CD4-positive, CD25-positive, alpha-beta regulatory T cell (primary cell): ENCODE measurements around the gene CKS2. TPM values are rescaled to one million over a fixed set of nuclear protein-coding genes. Genes with fewer than 3 reads are reported as not detected.

Source experiments
- ATAC-seq, 2 donors: fragments of 150-1000 bp; cut with Tn5 transposase; one replicate each; pipeline ENCODE4 v1.10.0; 2021; ENCODE audit warnings: low read depth in 2 of 2, moderate number of reproducible peaks in 2 of 2, moderate library complexity in 1 of 2
- DNase-seq, 3 donors: peaks; one replicate each; pipeline versions ENCODE4 v3.0.0 to v3.0.0-alpha.2; 2012 to 2022; ENCODE audit warnings: mixed read lengths in 1 of 3
- H3K27ac ChIP-seq: one replicate; pipeline ENCODE4 v1.7.0; 2013; ENCODE audit warnings: mild to moderate bottlenecking, low read length; ENCODE audit not compliant: insufficient read depth, poor library complexity, severe bottlenecking
- H3K27me3 ChIP-seq: one replicate; pipeline ENCODE4 v1.7.0; 2013; ENCODE audit warnings: low read length; ENCODE audit not compliant: control insufficient read depth, insufficient read depth
- H3K36me3 ChIP-seq: one replicate; pipeline ENCODE4 v1.7.0; 2013; ENCODE audit warnings: mild to moderate bottlenecking, low read length, moderate library complexity; ENCODE audit not compliant: control insufficient read depth, insufficient read depth
- H3K4me1 ChIP-seq: 2 replicates; pipeline ENCODE4 v1.7.0; 2013; ENCODE audit warnings: mild to moderate bottlenecking, low read length; ENCODE audit not compliant: insufficient read depth, control insufficient read depth, poor library complexity, severe bottlenecking
- H3K4me3 ChIP-seq: one replicate; pipeline ENCODE4 v1.7.0; 2013; ENCODE audit warnings: low read depth, mild to moderate bottlenecking, low read length, moderate library complexity
- H3K9me3 ChIP-seq, 2 experiments: 1 replicate in 1 of 2; 2 replicates in 1 of 2; pipeline ENCODE4 v1.7.0; 2013; ENCODE audit warnings: low read length in 2 of 2, mild to moderate bottlenecking in 1 of 2, moderate library complexity in 1 of 2; ENCODE audit not compliant: control insufficient read depth in 2 of 2
- H3K27ac Mint-ChIP-seq, 3 donors: one replicate each; pipeline ENCODE4 v1.8.0; 2020 to 2022; ENCODE audit warnings: mild to moderate bottlenecking in 3 of 3, mixed read lengths in 3 of 3, moderate library complexity in 2 of 3
- H3K27me3 Mint-ChIP-seq: one replicate; pipeline ENCODE4 v1.8.0; 2022; ENCODE audit warnings: mild to moderate bottlenecking, mixed read lengths
- H3K36me3 Mint-ChIP-seq: one replicate; pipeline ENCODE4 v1.8.0; 2020; ENCODE audit warnings: mixed read lengths
- H3K4me1 Mint-ChIP-seq, 4 donors: one replicate each; pipeline ENCODE4 v1.8.0; 2020 to 2022; ENCODE audit warnings: mixed read lengths in 4 of 4, mild to moderate bottlenecking in 1 of 4
- H3K4me3 Mint-ChIP-seq, 4 donors: one replicate each; pipeline ENCODE4 v1.8.0; 2020 to 2022; ENCODE audit warnings: mild to moderate bottlenecking in 4 of 4, mixed read lengths in 4 of 4, moderate library complexity in 3 of 4
- H3K9me3 Mint-ChIP-seq, 7 donors: one replicate each; pipeline ENCODE4 v1.8.0; 2020 to 2022; ENCODE audit warnings: mixed read lengths in 7 of 7, mild to moderate bottlenecking in 3 of 7, moderate library complexity in 2 of 7
- polyA plus RNA-seq, 4 donors: library from polyadenylated mRNA; unstranded; fragments of 300-500 nt; fragmentation: Illumina TruSeq; gene quantifications; one replicate each; pipeline ENCODE4 v1.2.3, GENCODE V29; 2021
- total RNA-seq: library from RNA; stranded (reverse); gene quantifications from one replicate; pipeline ENCODE4 v1.2.3, GENCODE V29; 2022

CKS2 gene
- total and polyA plus RNA-seq, 5 donors from 2014 or later = 28.6 to 53.0 (median 43.6) TPM

- Histone ChIP-seq H3K9me3 (no peaks in the 10 kb centered on the region), H3K27ac (no peak overlapping the region), H3K27me3 (no peaks in the 10 kb centered on the region), H3K36me3 (peaks cover 93% of the 10 kb centered on the region), H3K4me1 (no peaks in the 10 kb centered on the region), H3K4me3 (no peak overlapping the region)
- no peak for ATAC-seq
- Mint-ChIP-seq H3K27me3 (no peaks in the 10 kb centered on the region), H3K36me3 (peaks cover 49% of the 10 kb centered on the region), H3K9me3 (no peaks in the 10 kb centered on the region), H3K4me1 (peaks cover 0 to 26% (median 13%) of the 10 kb centered on the region in 4 donors), H3K27ac (peak overlapping the region; percentile 42 to 82 (median 49)), H3K4me3 (no peak overlapping the region)
- no peak for DNase-seq
These were observed 47.5 kb downstream of the CKS2 start for GRCh38 chr9:89358376-89358916.

DNA sequence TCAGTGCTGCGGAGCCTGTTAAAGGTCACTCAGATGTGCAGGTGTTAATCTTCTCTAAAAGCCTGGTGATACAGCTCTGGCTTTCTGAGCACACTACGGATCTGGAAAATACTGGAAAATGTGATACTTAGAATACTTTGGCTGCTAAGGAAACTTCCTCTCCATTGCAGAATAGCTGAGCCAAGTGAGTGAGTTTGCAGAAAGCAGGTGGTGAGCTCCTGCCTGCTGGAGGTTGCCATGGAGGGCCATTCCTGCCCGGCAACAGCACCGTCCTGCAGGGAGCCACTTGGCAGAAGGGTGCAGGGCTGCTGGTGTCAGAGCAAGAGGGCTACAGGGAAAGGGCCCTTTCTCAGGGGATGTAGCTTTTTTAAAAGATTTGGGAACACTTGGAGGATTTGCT is 48.0 kb downstream of the CKS2 start:
- no peaks in the 10 kb centered on the region for H3K9me3 Mint-ChIP-seq
- no peak overlapping the region for H3K27ac ChIP-seq
- H3K27me3 ChIP-seq = no peaks in the 10 kb centered on the region
- H3K4me1 Mint-ChIP-seq = peaks cover 0 to 22% (median 11%) of the 10 kb centered on the region in 4 donors
- H3K36me3 Mint-ChIP-seq = peaks cover 45% of the 10 kb centered on the region
- ATAC-seq = no peak
- no peaks in the 10 kb centered on the region for H3K9me3 ChIP-seq
- peak overlapping the region; percentile 42 to 82 (median 49) for H3K27ac Mint-ChIP-seq
- H3K27me3 Mint-ChIP-seq = no peaks in the 10 kb centered on the region
- peaks cover 87% of the 10 kb centered on the region for H3K36me3 ChIP-seq
- H3K4me1 ChIP-seq = no peaks in the 10 kb centered on the region
- H3K4me3 Mint-ChIP-seq = no peak overlapping the region
- no peak overlapping the region for H3K4me3 ChIP-seq
- DNase-seq = no peak

DNA sequence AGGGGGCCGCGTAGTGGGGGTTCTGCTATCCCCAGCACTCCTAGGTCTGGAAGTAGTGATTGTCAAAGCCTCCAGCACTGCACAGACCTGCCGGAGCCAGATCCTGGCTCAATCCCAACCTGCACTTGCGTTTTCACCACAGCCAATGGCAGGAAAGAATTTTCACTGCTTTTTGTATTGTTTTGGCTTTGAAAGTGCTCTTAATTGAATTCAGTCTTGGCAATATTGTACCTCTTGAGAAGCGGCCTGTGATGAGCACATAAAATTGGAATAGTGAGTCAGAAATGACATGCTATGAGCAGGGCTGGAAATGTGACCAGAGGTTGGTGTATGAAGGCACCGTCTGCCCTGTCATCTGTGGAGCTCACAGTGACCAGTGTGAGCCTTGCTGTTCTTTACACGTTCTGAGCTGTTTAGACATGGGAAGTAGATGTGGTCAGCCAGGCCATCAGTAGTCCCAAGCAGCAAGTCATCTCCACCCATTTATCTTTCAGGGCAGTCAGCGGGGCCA is 48.8 kb downstream of the CKS2 start:
- H3K27me3 Mint-ChIP-seq = no peaks in the 10 kb centered on the region
- no peaks in the 10 kb centered on the region for H3K4me1 ChIP-seq
- H3K27ac ChIP-seq = no peak overlapping the region
- no peak overlapping the region for H3K4me3 ChIP-seq
- H3K27me3 ChIP-seq = no peaks in the 10 kb centered on the region
- ATAC-seq (no peak), DNase-seq (no peak)
- H3K9me3 ChIP-seq = no peaks in the 10 kb centered on the region
- H3K4me3 Mint-ChIP-seq = no peak overlapping the region
- H3K36me3 Mint-ChIP-seq = peaks cover 39% of the 10 kb centered on the region
- peaks cover 0 to 21% (median 11%) of the 10 kb centered on the region in 4 donors for H3K4me1 Mint-ChIP-seq
- H3K9me3 Mint-ChIP-seq = no peaks in the 10 kb centered on the region
- no peak overlapping the region for H3K27ac Mint-ChIP-seq
- H3K36me3 ChIP-seq = peaks cover 79% of the 10 kb centered on the region

DNA sequence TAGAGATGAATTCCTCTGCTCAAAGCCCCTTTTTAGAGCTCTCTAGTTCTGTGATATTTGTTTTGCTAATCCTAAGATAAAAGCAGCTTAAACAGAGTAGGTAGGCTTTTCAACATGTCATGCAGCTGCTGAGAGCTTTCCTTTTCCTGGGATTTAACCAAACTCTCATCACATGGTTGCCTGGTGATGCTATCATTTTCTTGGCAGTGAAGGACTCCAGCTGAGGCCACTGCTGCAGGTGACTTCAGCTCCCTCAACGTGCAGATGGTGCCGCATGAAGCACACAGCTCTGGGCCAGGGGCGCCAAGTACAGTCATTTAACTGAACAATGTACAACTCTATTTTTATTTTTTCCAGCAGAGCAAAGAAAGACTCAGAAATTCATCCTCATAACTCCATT is 49.5 kb downstream of the CKS2 start:
- Histone ChIP-seq H3K36me3 (peaks cover 72% of the 10 kb centered on the region), H3K4me1 (no peaks in the 10 kb centered on the region), H3K27me3 (no peaks in the 10 kb centered on the region), H3K9me3 (no peaks in the 10 kb centered on the region), H3K27ac (no peak overlapping the region), H3K4me3 (no peak overlapping the region)
- Mint-ChIP-seq H3K27me3 (no peaks in the 10 kb centered on the region), H3K4me3 (peak overlapping the region in 1 of 4 donors; percentile 63), H3K4me1 (peaks cover 0 to 21% (median 11%) of the 10 kb centered on the region in 4 donors), H3K27ac (peak overlapping the region in 2 of 3 donors; percentile 81 to 89), H3K9me3 (no peaks in the 10 kb centered on the region), H3K36me3 (peaks cover 39% of the 10 kb centered on the region)
- DNase-seq = no peak
- ATAC-seq = no peak

GRCh38 chr9:89361031-89361430 is 50.0 kb downstream of the CKS2 start:
- peaks cover 34% of the 10 kb centered on the region for H3K36me3 Mint-ChIP-seq
- DNase-seq (no peak), ATAC-seq (no peak)
- H3K36me3 ChIP-seq = peaks cover 67% of the 10 kb centered on the region
- H3K27ac ChIP-seq = no peak overlapping the region
- no peaks in the 10 kb centered on the region for H3K4me1 ChIP-seq
- H3K27me3 Mint-ChIP-seq = no peaks in the 10 kb centered on the region
- H3K4me3 ChIP-seq = no peak overlapping the region
- H3K27ac Mint-ChIP-seq = peak overlapping the region in 2 of 3 donors; percentile 42 to 89
- H3K9me3 Mint-ChIP-seq = no peaks in the 10 kb centered on the region
- H3K27me3 ChIP-seq = no peaks in the 10 kb centered on the region
- peaks cover 0 to 21% (median 11%) of the 10 kb centered on the region in 4 donors for H3K4me1 Mint-ChIP-seq
- H3K9me3 ChIP-seq = no peaks in the 10 kb centered on the region
- H3K4me3 Mint-ChIP-seq = peak overlapping the region in 1 of 4 donors; percentile 3

GRCh38 chr9:89361816-89362646 is 51.0 kb downstream of the CKS2 start:
- H3K36me3 Mint-ChIP-seq = peaks cover 28% of the 10 kb centered on the region
- H3K9me3 ChIP-seq = no peaks in the 10 kb centered on the region
- H3K4me1 Mint-ChIP-seq = peaks cover 0 to 26% (median 8%) of the 10 kb centered on the region in 4 donors
- H3K27me3 Mint-ChIP-seq = no peaks in the 10 kb centered on the region
- no peaks in the 10 kb centered on the region for H3K4me1 ChIP-seq
- DNase-seq (no peak), ATAC-seq (no peak)
- H3K4me3 ChIP-seq = no peak overlapping the region
- no peaks in the 10 kb centered on the region for H3K27me3 ChIP-seq
- H3K27ac ChIP-seq = no peak overlapping the region
- peak overlapping the region in 1 of 4 donors; percentile 47 for H3K4me3 Mint-ChIP-seq
- no peaks in the 10 kb centered on the region for H3K9me3 Mint-ChIP-seq
- H3K27ac Mint-ChIP-seq = no peak overlapping the region
- peaks cover 57% of the 10 kb centered on the region for H3K36me3 ChIP-seq

- Histone ChIP-seq H3K27me3 (no peaks in the 10 kb centered on the region), H3K36me3 (peaks cover 50% of the 10 kb centered on the region), H3K9me3 (no peaks in the 10 kb centered on the region), H3K4me1 (no peaks in the 10 kb centered on the region), H3K4me3 (no peak overlapping the region), H3K27ac (no peak overlapping the region)
- no peak for DNase-seq
- no peak for ATAC-seq
- H3K27me3 Mint-ChIP-seq = no peaks in the 10 kb centered on the region
- no peak overlapping the region for H3K4me3 Mint-ChIP-seq
- H3K9me3 Mint-ChIP-seq = no peaks in the 10 kb centered on the region
- H3K27ac Mint-ChIP-seq = peak overlapping the region in 1 of 3 donors; percentile 77
- peaks cover 25% of the 10 kb centered on the region for H3K36me3 Mint-ChIP-seq
- peaks cover 0 to 20% (median 8%) of the 10 kb centered on the region in 4 donors for H3K4me1 Mint-ChIP-seq
These were observed 51.8 kb downstream of the CKS2 start for GRCh38 chr9:89362647-89363310.
